Uterus (tissue), 4 donors: ENCODE measurements around the gene KCNH2. TPM values are rescaled to one million over a fixed set of nuclear protein-coding genes. Genes with fewer than 3 reads are reported as not detected.
A peak's percentile ranks its signal among the peaks of the same experiment; 100 is the strongest.

Source experiments
- DNase-seq, 2 donors: peaks; one replicate each; pipeline ENCODE4 v3.0.0-alpha.2; 2019 to 2020
- H3K27ac ChIP-seq, 2 donors: fragments of 200-600 bp; sonication (generic); 1 replicate in 1 of 2; 2 replicates in 1 of 2; pipeline ENCODE4 v1.5.1; 2016 to 2018
- H3K27me3 ChIP-seq, 2 donors: fragments of 200-600 bp; sonication (generic); one replicate each; pipeline ENCODE4 v1.5.1; 2018 to 2019; ENCODE audit warnings: control low read depth in 1 of 2
- H3K36me3 ChIP-seq, 2 donors: fragments of 200-600 bp; sonication (generic); one replicate each; pipeline ENCODE4 v1.5.1; 2019; ENCODE audit warnings: control low read depth in 1 of 2
- H3K4me1 ChIP-seq, 2 donors: fragments of 200-600 bp; sonication (generic); one replicate each; pipeline ENCODE4 v1.5.1; 2018 to 2019; ENCODE audit warnings: control low read depth in 1 of 2
- H3K4me3 ChIP-seq, 2 donors: fragments of 200-600 bp; sonication (generic); 1 replicate in 1 of 2; 2 replicates in 1 of 2; pipeline ENCODE4 v1.5.1; 2018 to 2019; ENCODE audit warnings: mild to moderate bottlenecking in 1 of 2
- H3K9me3 ChIP-seq, 2 donors: fragments of 200-600 bp; sonication (generic); one replicate each; pipeline ENCODE4 v1.5.1; 2019; ENCODE audit warnings: control low read depth in 1 of 2
- CTCF ChIP-seq, 4 experiments: fragments of 200-600 bp in 2 of 4; fragments of 450-650 bp in 2 of 4; sonication (generic) in 2 of 4; IDR thresholded peaks; one replicate each; pipeline ENCODE4 v1.5.1; 2016 to 2019; ENCODE audit warnings: antibody characterized with exemption in 4 of 4, mild to moderate bottlenecking in 2 of 4, moderate library complexity in 1 of 4
- POLR2A ChIP-seq, 2 donors: fragments of 450-650 bp; IDR thresholded peaks; one replicate each; pipeline ENCODE4 v1.6.1; 2016; ENCODE audit warnings: antibody characterized with exemption in 2 of 2, mild to moderate bottlenecking in 1 of 2, moderate library complexity in 1 of 2
- intact Hi-C: fragments of 100-400 bp; cut with DNase I; formaldehyde crosslinking; loops from one replicate; pipeline ENCODE4 v1.15.1; 2023; ENCODE audit warnings: low total_unique reads
- total RNA-seq, 4 donors: library from RNA; depleted of rRNA in 3 of 4; stranded (reverse); fragments of >200 nt in 3 of 4; gene quantifications; one replicate each; pipeline versions ENCODE4 v1.1.0 to v1.2.4, GENCODE V29; 2014 to 2023
- donor health status: DM: yes; HTN: yes; CAD: no.

Gene KCNH2
- total RNA-seq, 4 donors from 2014 or later: 9.1 to 51.0 (median 22.8) TPM

DNA sequence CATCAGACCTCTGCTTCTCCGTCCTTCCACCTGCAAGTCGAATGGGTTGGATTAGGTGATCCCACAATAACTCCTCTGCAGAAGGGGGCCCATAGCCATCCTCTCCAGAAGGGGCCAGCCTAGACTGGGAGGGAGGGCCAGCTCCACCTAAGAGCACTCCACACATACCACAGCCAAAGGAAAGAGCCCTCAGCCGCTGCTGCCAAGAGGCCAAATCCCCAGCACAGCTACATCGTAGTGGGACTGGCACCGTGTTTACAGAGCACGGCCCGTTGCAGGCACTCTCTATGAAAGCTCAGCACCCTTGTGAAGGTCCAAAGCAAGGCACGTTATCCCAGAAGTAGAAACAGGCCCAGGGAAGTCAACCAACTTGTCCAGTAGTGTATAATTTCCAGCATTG, 5.4 kb downstream of the KCNH2 start:
- TF ChIP-seq CTCF (IDR thresholded peaks at IDR 0.05): no peak
- no peak for TF ChIP-seq POLR2A (IDR thresholded peaks at IDR 0.05)
- H3K36me3 ChIP-seq: no peaks in the 10 kb centered on the region
- no peak for DNase-seq
- peaks cover 3 to 28% of the 10 kb centered on the region in 2 donors for H3K4me1 ChIP-seq
- no peaks in the 10 kb centered on the region for H3K27me3 ChIP-seq
- no peak overlapping the region for H3K4me3 ChIP-seq
- peak overlapping the region; percentile 75 to 80 for H3K27ac ChIP-seq
- intact Hi-C loops: no loop called here
- no peaks in the 10 kb centered on the region for H3K9me3 ChIP-seq

GRCh38 chr7:150972023-150972468, 6.1 kb downstream of the KCNH2 start:
- TF ChIP-seq CTCF (IDR thresholded peaks at IDR 0.05) (no peak), POLR2A (IDR thresholded peaks at IDR 0.05) (no peak)
- Histone ChIP-seq H3K27ac (peak overlapping the region; percentile 75 to 80), H3K36me3 (no peaks in the 10 kb centered on the region), H3K4me3 (no peak overlapping the region), H3K27me3 (no peaks in the 10 kb centered on the region), H3K9me3 (no peaks in the 10 kb centered on the region), H3K4me1 (peaks cover 3 to 21% of the 10 kb centered on the region in 2 donors)
- DNase-seq: peak; percentile 90 to 95
- intact Hi-C loops: no loop called here

DNA sequence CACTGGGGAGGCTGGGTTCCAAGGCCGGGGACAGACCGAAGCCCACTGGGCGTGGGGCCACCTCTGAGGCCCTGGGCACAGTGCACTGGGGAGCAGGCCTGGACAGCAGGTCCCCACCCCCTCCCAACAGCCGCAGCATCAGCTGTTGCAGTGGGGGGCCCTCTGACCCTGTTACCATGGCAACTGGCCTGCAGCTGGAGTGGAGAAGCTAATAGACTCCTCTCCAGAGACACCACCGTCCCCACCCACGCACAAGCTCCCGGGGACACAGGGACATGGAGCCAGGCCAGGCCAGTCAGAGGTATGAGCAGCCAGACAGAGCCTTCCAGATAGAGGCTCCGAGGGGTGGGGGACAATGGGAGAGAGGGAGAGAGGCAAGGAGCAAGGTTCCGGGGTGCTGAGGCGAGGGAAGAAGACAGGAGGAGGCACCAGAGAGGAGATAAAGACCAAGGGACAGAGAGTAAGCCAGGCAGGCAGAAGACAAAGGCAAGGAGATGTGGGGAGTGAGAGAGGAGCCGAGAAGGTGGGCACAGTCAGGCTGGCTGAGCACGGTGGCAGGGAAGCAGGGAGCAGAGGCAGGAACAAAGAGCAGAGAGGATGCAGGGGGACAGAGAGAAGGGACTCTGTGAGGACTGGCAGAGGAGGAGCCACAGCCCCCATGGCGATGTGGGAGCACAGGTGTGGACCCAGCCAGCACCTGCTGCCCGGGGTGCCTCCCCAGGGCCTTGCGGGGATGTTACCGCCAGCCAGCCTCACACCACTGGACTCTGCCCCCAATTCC, 6.7 kb downstream of the KCNH2 start:
- H3K27ac ChIP-seq: peak overlapping the region; percentile 75 to 80
- DNase-seq: peak; percentile 55 to 60
- peaks cover 3 to 20% of the 10 kb centered on the region in 2 donors for H3K4me1 ChIP-seq
- H3K4me3 ChIP-seq: no peak overlapping the region
- no peaks in the 10 kb centered on the region for H3K9me3 ChIP-seq
- no peaks in the 10 kb centered on the region for H3K36me3 ChIP-seq
- intact Hi-C loops: no loop called here
- H3K27me3 ChIP-seq: no peaks in the 10 kb centered on the region
- TF ChIP-seq CTCF (IDR thresholded peaks at IDR 0.05) (no peak), POLR2A (IDR thresholded peaks at IDR 0.05) (no peak)

DNA sequence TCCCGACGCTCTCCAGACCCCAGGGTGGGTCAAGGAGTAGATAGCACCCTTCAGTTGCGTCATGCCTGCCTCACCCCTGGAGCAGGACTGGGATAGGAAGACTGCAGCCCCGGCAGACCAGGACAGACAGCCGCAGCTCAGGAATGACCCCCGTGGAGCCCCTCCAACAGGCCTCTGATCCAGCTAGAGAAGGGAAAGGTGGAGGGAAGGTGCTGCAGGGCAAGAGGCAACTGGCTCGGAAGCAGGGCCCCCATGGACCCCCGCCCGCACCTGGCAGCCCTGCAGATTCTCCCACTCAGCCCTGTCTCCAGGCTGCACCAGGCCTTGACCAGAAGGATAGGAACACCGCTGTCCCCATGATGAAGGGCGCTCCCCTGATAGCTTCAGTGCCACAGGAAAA, 7.7 kb downstream of the KCNH2 start:
- Histone ChIP-seq H3K9me3 (no peaks in the 10 kb centered on the region), H3K36me3 (no peaks in the 10 kb centered on the region), H3K27ac (peak overlapping the region in 1 of 2 donors; percentile 80), H3K4me3 (no peak overlapping the region), H3K4me1 (peaks cover 3 to 12% of the 10 kb centered on the region in 2 donors), H3K27me3 (no peaks in the 10 kb centered on the region)
- intact Hi-C loops: no loop called here
- TF ChIP-seq POLR2A (IDR thresholded peaks at IDR 0.05): no peak
- no peak for TF ChIP-seq CTCF (IDR thresholded peaks at IDR 0.05)
- DNase-seq: no peak

- intact Hi-C loops: no loop called here
- Histone ChIP-seq H3K4me3 (no peak overlapping the region), H3K27ac (no peak overlapping the region), H3K9me3 (no peaks in the 10 kb centered on the region), H3K36me3 (no peaks in the 10 kb centered on the region), H3K4me1 (peaks cover 3 to 5% of the 10 kb centered on the region in 2 donors), H3K27me3 (no peaks in the 10 kb centered on the region)
- TF ChIP-seq CTCF (IDR thresholded peaks at IDR 0.05): no peak
- TF ChIP-seq POLR2A (IDR thresholded peaks at IDR 0.05): no peak
- no peak for DNase-seq
Observed at GRCh38 chr7:150969475-150969874, 8.6 kb downstream of the KCNH2 start.
